HG02970 (cell line): Measurements from ENCODE around the gene ZSWIM5.
"Not testable (repeated sequence)": the region's sequence is repeated elsewhere in the genome, so short reads cannot be mapped to it uniquely, and the experiment has no call there.

Experiments used
- ATAC-seq: cut with Tn5 transposase; IDR thresholded peaks from one replicate; pipeline ENCODE4 v1.9.1; 2021; ENCODE audit warnings: mild to moderate bottlenecking, moderate library complexity, moderate number of reproducible peaks; ENCODE audit not compliant: unreplicated experiment, low FRiP score

The ZSWIM5 gene

GRCh38 chr1:45097944-45098343 lies 108.5 kb downstream of the ZSWIM5 start:
- ATAC-seq = no peak

- no peak for ATAC-seq
These were observed 109.3 kb downstream of the ZSWIM5 start for GRCh38 chr1:45097079-45097478.

GRCh38 chr1:45095450-45095849 lies 111.0 kb downstream of the ZSWIM5 start:
- ATAC-seq = no peak

- not testable (repeated sequence) for ATAC-seq
These were observed 112.0 kb downstream of the ZSWIM5 start for GRCh38 chr1:45094371-45094770.

- ATAC-seq = no peak
These were observed 113.1 kb downstream of the ZSWIM5 start for GRCh38 chr1:45093334-45093733.

- no peak for ATAC-seq
These were observed 116.7 kb downstream of the ZSWIM5 start for GRCh38 chr1:45089711-45090110.

- ATAC-seq = no peak
These were observed 121.8 kb downstream of the ZSWIM5 start for GRCh38 chr1:45084562-45084961.

GRCh38 chr1:45079533-45079932 lies 126.9 kb downstream of the ZSWIM5 start:
- no peak for ATAC-seq

GRCh38 chr1:45076959-45077358 lies 129.4 kb downstream of the ZSWIM5 start:
- not testable (repeated sequence) for ATAC-seq

GRCh38 chr1:45071567-45071966 lies 134.8 kb downstream of the ZSWIM5 start:
- no peak for ATAC-seq

- ATAC-seq = no peak
These were observed 138.6 kb downstream of the ZSWIM5 start for GRCh38 chr1:45067806-45068205.

- no peak for ATAC-seq
These were observed 141.3 kb downstream of the ZSWIM5 start for GRCh38 chr1:45065083-45065482.

- ATAC-seq = not testable (repeated sequence)
These were observed 143.9 kb downstream of the ZSWIM5 start for GRCh38 chr1:45062463-45062862.

GRCh38 chr1:45059829-45060228 lies 146.6 kb downstream of the ZSWIM5 start:
- no peak for ATAC-seq

GRCh38 chr1:45057542-45057941 lies 148.9 kb downstream of the ZSWIM5 start:
- no peak for ATAC-seq

GRCh38 chr1:45051005-45051772 lies 155.2 kb downstream of the ZSWIM5 start:
- ATAC-seq = no peak

GRCh38 chr1:45047032-45047431 lies 159.4 kb downstream of the ZSWIM5 start:
- ATAC-seq = no peak

GRCh38 chr1:45044916-45045315 lies 161.5 kb downstream of the ZSWIM5 start:
- ATAC-seq = no peak

- ATAC-seq = no peak
These were observed 163.3 kb downstream of the ZSWIM5 start for GRCh38 chr1:45043094-45043493.

GRCh38 chr1:45040297-45040696 lies 166.1 kb downstream of the ZSWIM5 start:
- ATAC-seq = no peak

GRCh38 chr1:45038661-45039364 lies 167.6 kb downstream of the ZSWIM5 start:
- ATAC-seq = no peak

GRCh38 chr1:45038240-45038639 lies 168.2 kb downstream of the ZSWIM5 start:
- ATAC-seq = no peak
